ENCODE measurements around the gene TLCD3B. TPM values are rescaled to one million over a fixed set of nuclear protein-coding genes. Genes with fewer than 3 reads are reported as not detected.

The TLCD3B gene
- total RNA-seq, 1 experiment from 2014 or later, result 20.9 TPM

- H2BK12ac ChIP-seq (ENCODE audit: insufficient read length, low read depth, low read length), result no peak within 1 kb of the TSS
- no peak within 1 kb of the TSS for H3K56ac ChIP-seq (ENCODE audit: insufficient read length, low read depth, low read length)
- no CpG with 5 or more reads among the region's 67 CpGs for WGBS (ENCODE audit: extremely low coverage, insufficient read length, low lambda C conversion rate)
- H4K91ac ChIP-seq (ENCODE audit: insufficient read length, low read depth, low read length), result no peak within 1 kb of the TSS
- no peaks in the 10 kb centered on the region for H3K27me3 Mint-ChIP-seq (ENCODE audit: low read depth)
- peaks cover 7% of the 10 kb centered on the region for H3K23me2 ChIP-seq (ENCODE audit: insufficient read length, low read depth, low read length, poor library complexity, severe bottlenecking)
- H4K5ac ChIP-seq (ENCODE audit: insufficient read length, low read depth, low read length), result no peak within 1 kb of the TSS
- peak within 1 kb of the TSS; percentile 93 for H3K18ac ChIP-seq (ENCODE audit: insufficient read length, low read depth, low read length)
- H3K4me1 ChIP-seq (ENCODE audit: insufficient read depth, low read length), result no peaks in the 10 kb centered on the region
- H2BK20ac ChIP-seq (ENCODE audit: low read depth, low read length, poor library complexity, severe bottlenecking), result no peak within 1 kb of the TSS
- peak; percentile 91 for DNase-seq
- no peaks in the 10 kb centered on the region for H3K27me3 ChIP-seq (ENCODE audit: insufficient read depth, low read length)
- TF ChIP-seq, protein P1, sequence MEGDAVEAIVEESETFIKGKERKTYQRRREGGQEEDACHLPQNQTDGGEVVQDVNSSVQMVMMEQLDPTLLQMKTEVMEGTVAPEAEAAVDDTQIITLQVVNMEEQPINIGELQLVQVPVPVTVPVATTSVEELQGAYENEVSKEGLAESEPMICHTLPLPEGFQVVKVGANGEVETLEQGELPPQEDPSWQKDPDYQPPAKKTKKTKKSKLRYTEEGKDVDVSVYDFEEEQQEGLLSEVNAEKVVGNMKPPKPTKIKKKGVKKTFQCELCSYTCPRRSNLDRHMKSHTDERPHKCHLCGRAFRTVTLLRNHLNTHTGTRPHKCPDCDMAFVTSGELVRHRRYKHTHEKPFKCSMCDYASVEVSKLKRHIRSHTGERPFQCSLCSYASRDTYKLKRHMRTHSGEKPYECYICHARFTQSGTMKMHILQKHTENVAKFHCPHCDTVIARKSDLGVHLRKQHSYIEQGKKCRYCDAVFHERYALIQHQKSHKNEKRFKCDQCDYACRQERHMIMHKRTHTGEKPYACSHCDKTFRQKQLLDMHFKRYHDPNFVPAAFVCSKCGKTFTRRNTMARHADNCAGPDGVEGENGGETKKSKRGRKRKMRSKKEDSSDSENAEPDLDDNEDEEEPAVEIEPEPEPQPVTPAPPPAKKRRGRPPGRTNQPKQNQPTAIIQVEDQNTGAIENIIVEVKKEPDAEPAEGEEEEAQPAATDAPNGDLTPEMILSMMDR (conservative IDR thresholded peaks at IDR 0.05), result no peak
- H3K9ac ChIP-seq (ENCODE audit: extremely low read depth, insufficient read length, low read length), result peak within 1 kb of the TSS; percentile 80
- peak within 1 kb of the TSS; percentile 94 to 97 (median 96) for H3K27ac Mint-ChIP-seq
- H3K79me2 ChIP-seq (ENCODE audit: insufficient read depth, low read length), result peaks cover 16% of the 10 kb centered on the region; the same call in 1 of the 2 replicates
- H4K20me1 ChIP-seq (ENCODE audit: control insufficient read depth, insufficient read depth, insufficient read length), result no peaks in the 10 kb centered on the region
- no peak within 1 kb of the TSS for H3K23ac ChIP-seq (ENCODE audit: insufficient read length, low read depth, low read length)
- H2AK5ac ChIP-seq (ENCODE audit: insufficient read length, low read length), result no peak within 1 kb of the TSS
- H2BK120ac ChIP-seq (ENCODE audit: low read depth, low read length, poor library complexity, severe bottlenecking), result no peak within 1 kb of the TSS
- peaks cover 39 to 59% (median 52%) of the 10 kb centered on the region in 3 experiments; a peak in 6 of 7 replicates for H3K36me3 Mint-ChIP-seq (ENCODE audit: insufficient read depth in 1 of 3, low read depth in 3 of 3)
- peak within 1 kb of the TSS; percentile 88 for H3K4me2 ChIP-seq (ENCODE audit: insufficient read depth, insufficient read length, low read length)
- no peak within 1 kb of the TSS for H2AFZ ChIP-seq (ENCODE audit: low read length)
- no peak within 1 kb of the TSS for H3K27ac ChIP-seq (ENCODE audit: insufficient read length, low read depth, low read length)
- no peak within 1 kb of the TSS for H3K4ac ChIP-seq (ENCODE audit: low read depth, low read length)
- H3K9me3 Mint-ChIP-seq, result no peaks in the 10 kb centered on the region; a peak in 2 of 5 replicates
- peaks cover 9% of the 10 kb centered on the region for H3K79me1 ChIP-seq (ENCODE audit: insufficient read depth, low read depth, low read length, poor library complexity, severe bottlenecking)
- no peak within 1 kb of the TSS for H4K8ac ChIP-seq (replicated peaks; ENCODE audit: insufficient read length, low read depth, low read length)
- peak within 1 kb of the TSS; percentile 89 to 93 for H3K4me3 Mint-ChIP-seq
- peaks cover 13 to 19% of the 10 kb centered on the region in 2 experiments for H3K4me1 Mint-ChIP-seq
- no peak within 1 kb of the TSS for H2BK5ac ChIP-seq (ENCODE audit: insufficient read length, low read length)
- peak within 1 kb of the TSS; percentile 95 for H3K14ac ChIP-seq (ENCODE audit: insufficient read depth, low read length)
- no peaks in the 10 kb centered on the region for H3K9me3 ChIP-seq (ENCODE audit: control insufficient read depth, low read depth, low read length)
- H2BK15ac ChIP-seq (ENCODE audit: low read depth, low read length), result no peak within 1 kb of the TSS
- no peak within 1 kb of the TSS for H3T11ph ChIP-seq (ENCODE audit: low read length)
Observed at GRCh38 chr16:30075503-30076275, 44.6 kb upstream of the TLCD3B start, which contains the start of gene PPP4C. PPP4C (plus strand) TSS chr16:30075994; CDS start chr16:30076378, 384 bp downstream.

Data from H9 (cell line).